H1 (cell line): ENCODE data around the gene PRRT1B. TPM values are rescaled to one million over a fixed set of nuclear protein-coding genes. Genes with fewer than 3 reads are reported as not detected.

Experiments
- CTCF ChIA-PET: fragments of 300-600 bp; sonication (Branson Sonifier 250); formaldehyde crosslinking; loops from one replicate; lab custom pipeline; 2021; ENCODE audit not compliant: partially characterized antibody; lab: Charles Lee
- POLR2A ChIA-PET: fragments of 300-600 bp; sonication (Branson Sonifier 250); formaldehyde crosslinking; loops from one replicate; lab custom pipeline; 2021; ENCODE audit warnings: inconsistent platforms; ENCODE audit not compliant: partially characterized antibody; lab: Charles Lee
- DNase-seq, 2 experiments: peaks; one replicate each; pipeline versions ENCODE4 v3.0.0 to v3.0.0-alpha.2; 2010 to 2022; ENCODE audit warnings: low spot score in 2 of 2, low read depth in 1 of 2, mixed read lengths in 1 of 2
- FAIRE-seq: peaks from 2 replicates; lab custom pipeline; 2011; peaks lifted over from hg19 to GRCh38; lab: Jason Lieb, UNC
- H2AFZ ChIP-seq: 2 replicates; pipeline ENCODE4 v1.8.1; 2012; ENCODE audit warnings: low read length, inconsistent platforms
- H2AK5ac ChIP-seq: 2 replicates; pipeline ENCODE4 v1.6.1; 2013; ENCODE audit warnings: low read depth, low read length
- H2BK120ac ChIP-seq: replicated peaks from 2 replicates; pipeline ENCODE3; 2013; ENCODE audit warnings: low read depth, low read length, inconsistent platforms
- H2BK12ac ChIP-seq: 2 replicates; pipeline ENCODE4 v1.6.1; 2013; ENCODE audit warnings: low read depth, low read length
- H2BK15ac ChIP-seq: 2 replicates; pipeline ENCODE4 v1.6.1; 2013; ENCODE audit warnings: low read length
- H2BK20ac ChIP-seq: 2 replicates; pipeline ENCODE4 v1.6.1; 2013; ENCODE audit warnings: low read length
- H2BK5ac ChIP-seq: 2 replicates; pipeline ENCODE4 v1.6.1; 2013; ENCODE audit warnings: low read depth, low read length
- H3K14ac ChIP-seq: 2 replicates; pipeline ENCODE4 v1.6.1; 2013; ENCODE audit warnings: inconsistent platforms; ENCODE audit not compliant: insufficient read length
- H3K18ac ChIP-seq: 2 replicates; pipeline ENCODE4 v1.6.1; 2013; ENCODE audit warnings: low read length; ENCODE audit errors: extremely low read depth
- H3K23ac ChIP-seq: 2 replicates; pipeline ENCODE4 v1.6.1; 2013; ENCODE audit warnings: inconsistent platforms; ENCODE audit not compliant: insufficient read length
- H3K23me2 ChIP-seq: 2 replicates; pipeline ENCODE4 v1.6.1; 2013; ENCODE audit warnings: low read depth, low read length
- H3K27ac ChIP-seq: 2 replicates; pipeline ENCODE4 v1.6.1; 2011; ENCODE audit warnings: low read depth, low read length, inconsistent platforms
- H3K27me3 ChIP-seq, 4 experiments: replicated peaks in 1 of 4; 1 replicate in 1 of 4; 2 replicates in 3 of 4; pipeline versions ENCODE4 v1.6.1 to v1.8.1; 2011 to 2013; ENCODE audit warnings: low read length in 3 of 4, mild to moderate bottlenecking in 3 of 4, inconsistent platforms in 2 of 4, mixed read lengths in 2 of 4, moderate library complexity in 1 of 4; ENCODE audit not compliant: control insufficient read depth in 3 of 4, insufficient read depth in 3 of 4; ENCODE audit errors: extremely low read depth in 1 of 4
- H3K36me3 ChIP-seq, 4 experiments: 2 replicates each; pipeline versions ENCODE4 v1.6.1 to v1.8.1; 2011 to 2013; ENCODE audit warnings: mild to moderate bottlenecking in 4 of 4, low read length in 3 of 4, moderate library complexity in 2 of 4, control low read depth in 1 of 4, inconsistent platforms in 1 of 4; ENCODE audit not compliant: insufficient read depth in 4 of 4, control insufficient read depth in 2 of 4
- H3K4ac ChIP-seq: replicated peaks from 2 replicates; pipeline ENCODE3; 2013; ENCODE audit warnings: low read length, low read depth, mixed read lengths, inconsistent platforms; ENCODE audit not compliant: insufficient read length
- H3K4me1 ChIP-seq, 4 experiments: replicated peaks in 1 of 4; 1 replicate in 1 of 4; 2 replicates in 3 of 4; pipeline versions ENCODE4 v1.6.1 to v1.8.1; 2011 to 2013; ENCODE audit warnings: low read length in 3 of 4, inconsistent platforms in 2 of 4, mixed read lengths in 1 of 4; ENCODE audit not compliant: insufficient read depth in 4 of 4, control insufficient read depth in 3 of 4
- H3K4me2 ChIP-seq, 2 experiments: 2 replicates each; pipeline versions ENCODE4 v1.6.1 to v1.8.1; 2011 to 2013; ENCODE audit warnings: low read depth in 2 of 2, low read length in 2 of 2, control low read depth in 1 of 2, inconsistent platforms in 1 of 2, mild to moderate bottlenecking in 1 of 2; ENCODE audit not compliant: insufficient read depth in 1 of 2
- H3K4me3 ChIP-seq, 4 experiments: fragments of 200-600, 300-600 bp in 1 of 4; sonication (generic), shearing (Covaris generic), sonication (Bioruptor Twin) in 1 of 4; 2 replicates each; pipeline versions ENCODE4 v1.5.1 to v1.8.1; 2011 to 2016; ENCODE audit warnings: low read length in 4 of 4, low read depth in 3 of 4, control low read depth in 2 of 4, inconsistent platforms in 2 of 4, mild to moderate bottlenecking in 2 of 4, mixed read lengths in 1 of 4, moderate library complexity in 1 of 4; ENCODE audit not compliant: insufficient read depth in 2 of 4; ENCODE audit errors: extremely low read depth in 1 of 4
- H3K56ac ChIP-seq: replicated peaks from 2 replicates; pipeline ENCODE3; 2013; ENCODE audit warnings: low read depth, mild to moderate bottlenecking, mixed read lengths, low read length, inconsistent platforms; ENCODE audit not compliant: insufficient read length
- H3K79me1 ChIP-seq: 2 replicates; pipeline ENCODE4 v1.6.1; 2013; ENCODE audit warnings: low read depth, low read length, control low read depth
- H3K79me2 ChIP-seq, 2 experiments: 2 replicates each; pipeline versions ENCODE4 v1.6.1 to v1.8.1; 2012 to 2013; ENCODE audit warnings: low read length in 2 of 2, mild to moderate bottlenecking in 2 of 2, inconsistent platforms in 1 of 2; ENCODE audit not compliant: insufficient read depth in 2 of 2, control insufficient read depth in 1 of 2
- H3K9ac ChIP-seq, 4 experiments: replicated peaks in 1 of 4; 1 replicate in 1 of 4; 2 replicates in 3 of 4; pipeline versions ENCODE4 v1.6.1 to v1.8.1; 2011 to 2013; ENCODE audit warnings: low read depth in 3 of 4, low read length in 3 of 4, control low read depth in 2 of 4, mild to moderate bottlenecking in 2 of 4, moderate library complexity in 2 of 4, inconsistent platforms in 1 of 4; ENCODE audit errors: extremely low read depth in 1 of 4
- H3K9me3 ChIP-seq, 2 experiments: 2 replicates each; pipeline versions ENCODE4 v1.6.1 to v1.8.1; 2012 to 2013; ENCODE audit warnings: mild to moderate bottlenecking in 2 of 2, moderate library complexity in 2 of 2, control low read depth in 1 of 2, inconsistent platforms in 1 of 2, low read depth in 1 of 2, low read length in 1 of 2, mixed read lengths in 1 of 2; ENCODE audit not compliant: insufficient read depth in 2 of 2
- H4K20me1 ChIP-seq, 2 experiments: replicated peaks in 1 of 2; 2 replicates each; pipeline versions ENCODE3 to v1.8.1; 2011 to 2013; ENCODE audit warnings: inconsistent platforms in 2 of 2, low read length in 2 of 2, mild to moderate bottlenecking in 1 of 2; ENCODE audit not compliant: insufficient read depth in 2 of 2, control insufficient read depth in 1 of 2
- H4K5ac ChIP-seq: 2 replicates; pipeline ENCODE4 v1.6.1; 2013; ENCODE audit warnings: low read length, low read depth, mixed read lengths, inconsistent platforms; ENCODE audit not compliant: insufficient read length
- H4K8ac ChIP-seq: 2 replicates; pipeline ENCODE4 v1.8.0; 2013; ENCODE audit warnings: mild to moderate bottlenecking, moderate library complexity, low read length, inconsistent platforms; ENCODE audit not compliant: insufficient read depth; ENCODE audit errors: extremely low read depth
- H4K91ac ChIP-seq: replicated peaks from 2 replicates; pipeline ENCODE3; 2013; ENCODE audit warnings: low read length, mixed read lengths, inconsistent platforms; ENCODE audit not compliant: insufficient read length
- ASH2L ChIP-seq: fragments of 200-600, 300-600 bp; sonication (generic); IDR thresholded peaks from one replicate; pipeline ENCODE4 v1.7.1; 2017; ENCODE audit warnings: low read length
- ATF3 ChIP-seq: IDR thresholded peaks from 2 replicates; pipeline ENCODE4 v1.6.1; 2011; ENCODE audit warnings: low read depth, mild to moderate bottlenecking, low read length; ENCODE audit not compliant: insufficient read depth
- BACH1 ChIP-seq: IDR thresholded peaks from 2 replicates; pipeline ENCODE4 v1.6.1; 2012; ENCODE audit warnings: low read length, improper control_type of control experiment
- EGR1 ChIP-seq: IDR thresholded peaks from 2 replicates; pipeline ENCODE4 v1.6.1; 2011; ENCODE audit warnings: low read depth, low read length, borderline replicate concordance
- HDAC2 ChIP-seq, 2 experiments: fragments of 300-600 bp in 1 of 2; sonication (generic) in 1 of 2; IDR thresholded peaks; 2 replicates each; pipeline ENCODE4 v1.6.1; 2011 to 2012; ENCODE audit warnings: low read depth in 2 of 2, low read length in 2 of 2, mild to moderate bottlenecking in 2 of 2, moderate library complexity in 2 of 2, borderline replicate concordance in 1 of 2, inconsistent platforms in 1 of 2
- KDM4A ChIP-seq: IDR thresholded peaks from one replicate; pipeline ENCODE4 v1.7.1; 2012; ENCODE audit warnings: low read depth, mild to moderate bottlenecking, moderate library complexity, low read length, inconsistent platforms; ENCODE audit not compliant: severe bottlenecking
- KDM5A ChIP-seq: fragments of 200-600 bp; IDR thresholded peaks from 2 replicates; pipeline ENCODE4 v1.7.1; 2012; ENCODE audit warnings: mild to moderate bottlenecking, low read length, inconsistent platforms, mixed read lengths
- NRF1 ChIP-seq: IDR thresholded peaks from 2 replicates; pipeline ENCODE4 v1.6.1; 2011; ENCODE audit warnings: mild to moderate bottlenecking, low read depth, low read length, improper control_type of control experiment
- POLR2A ChIP-seq, 2 experiments: IDR thresholded peaks; 1 replicate in 1 of 2; 2 replicates in 1 of 2; pipeline ENCODE4 v1.6.1; 2011; ENCODE audit warnings: low read depth in 2 of 2, low read length in 2 of 2, mild to moderate bottlenecking in 2 of 2; ENCODE audit errors: control extremely low read depth in 1 of 2
- POU5F1 ChIP-seq: IDR thresholded peaks from 2 replicates; pipeline ENCODE4 v1.6.1; 2011; ENCODE audit warnings: low read depth, mild to moderate bottlenecking, low read length, moderate library complexity
- RXRA ChIP-seq: IDR thresholded peaks from 2 replicates; pipeline ENCODE4 v1.6.1; 2011; ENCODE audit warnings: low read depth, mild to moderate bottlenecking, low read length, moderate library complexity; ENCODE audit not compliant: insufficient read depth
- SP4 ChIP-seq: IDR thresholded peaks from 2 replicates; pipeline ENCODE4 v1.6.1; 2012; ENCODE audit warnings: low read length, inconsistent platforms
- WGBS, 2 experiments: shearing (Covaris generic) in 1 of 2; methylation state at CpG; one replicate each; pipeline versions ENCODE4 v1.1.6 to v1.1.7; 2013 to 2015; ENCODE audit warnings: low lambda C conversion rate in 2 of 2, mixed read lengths in 2 of 2, inconsistent platforms in 1 of 2, low coverage in 1 of 2, missing lambda C conversion rate in 1 of 2; ENCODE audit not compliant: insufficient replicate concordance in 2 of 2, insufficient coverage in 1 of 2, insufficient read length in 1 of 2; ENCODE audit errors: extremely low coverage in 1 of 2, missing lambda C conversion rate in 1 of 2; 5-methylcytosine and 5-hydroxymethylcytosine counted together
- polyA plus RNA-seq, 7 experiments: library from polyadenylated mRNA; depleted of rRNA in 3 of 7; stranded (reverse) in 5 of 7; unstranded in 2 of 7; fragments of >200 nt in 5 of 7; fragments of 200-250 nt in 2 of 7; gene quantifications; 1 replicate in 5 of 7; 2 replicates in 1 of 7; 4 replicates in 1 of 7; pipeline versions ENCODE4 v1.2.1 to v1.2.3, GENCODE V29; 2011 to 2013; ENCODE audit warnings: missing spikeins in 2 of 7, mixed read lengths in 2 of 7
- total RNA-seq: library from RNA; stranded (reverse); fragmentation: NEBNext Ultra II Directional; extraction: Animal tissue kit (Norgen Biotek cat#: 25700); gene quantifications from 2 replicates; pipeline ENCODE4 v1.2.1, GENCODE V29; 2021

The PRRT1B gene
- total and polyA plus RNA-seq, 2 of the 8 experiments (the other 6 are each of a cell fraction or from before 2014, with no cell fraction given): 0.30 to 1.2 TPM

- POLR2A ChIA-PET: interaction anchor here (1.3 to 1.4 kb wide), 2 partner anchors 11 to 15 kb away, joined by 3 read pairs; no protein-coding TSS in a partner anchor
- no peak overlapping the region for H3K9ac ChIP-seq
- FAIRE-seq: no peak
- no peak for TF ChIP-seq ATF3
- no peak for TF ChIP-seq SP4
- TF ChIP-seq NRF1: no peak
- TF ChIP-seq EGR1: no peak
- no peak for TF ChIP-seq KDM4A
- TF ChIP-seq POLR2A (IDR thresholded peaks at IDR 0.05; ENCODE audit: control extremely low read depth in 1 of 2, low read depth in 2 of 2, low read length in 2 of 2): no peak
- no peak for TF ChIP-seq KDM5A
- TF ChIP-seq ASH2L: no peak
- TF ChIP-seq HDAC2 (IDR thresholded peaks at IDR 0.05; ENCODE audit: borderline replicate concordance in 1 of 2, low read depth in 2 of 2, low read length in 2 of 2): no peak
- no peak for TF ChIP-seq POU5F1
- no peak for TF ChIP-seq RXRA
- no peak for TF ChIP-seq BACH1
These were observed 48.8 kb downstream of the PRRT1B start for GRCh38 chr9:131593936-131594665.

More at GRCh38 chr9:131593936-131594665, 48.8 kb downstream of the PRRT1B start:
- Histone ChIP-seq H3K9me3 (no peaks in the 10 kb centered on the region), H2AFZ (no peak overlapping the region), H3K79me1 (no peaks in the 10 kb centered on the region), H3K4ac (no peak overlapping the region), H4K5ac (no peak overlapping the region), H3K23me2 (no peaks in the 10 kb centered on the region), H3K79me2 (no peaks in the 10 kb centered on the region), H3K27me3 (no peaks in the 10 kb centered on the region), H2BK12ac (no peak overlapping the region), H4K8ac (no peak overlapping the region), H2BK5ac (no peak overlapping the region), H2BK20ac (no peak overlapping the region), H2BK15ac (no peak overlapping the region), H2BK120ac (no peak overlapping the region), H3K36me3 (peaks cover 5 to 6% (median 5%) of the 10 kb centered on the region in 4 experiments; a peak in 7 of 8 replicates), H4K20me1 (peaks cover 2 to 5% of the 10 kb centered on the region in 2 experiments), H3K14ac (no peak overlapping the region), H3K4me1 (no peaks in the 10 kb centered on the region), H3K18ac (no peak overlapping the region), H3K27ac (no peak overlapping the region), H3K23ac (no peak overlapping the region), H4K91ac (no peak overlapping the region), H2AK5ac (no peak overlapping the region), H3K56ac (no peak overlapping the region), H3K4me3 (no peak overlapping the region), H3K4me2 (no peak overlapping the region)
- no peak for DNase-seq
- WGBS, 2 experiments: 89% methylated on average over 20 of the region's 21 CpGs; no CpG with 5 or more reads in 1 of the 2 experiments
- CTCF ChIA-PET: interaction anchor here (0.7 to 5.8 kb wide), 5 partner anchors 11 to 156 kb away, joined by 3 to 82 read pairs (median 4); partner anchors contain the start of gene RAPGEF1
